HG02885 (cell line): ENCODE results near the gene EIF4G2.
A peak's percentile ranks its signal among the peaks of the same experiment; 100 is the strongest.

Source experiments
- ATAC-seq: cut with Tn5 transposase; IDR thresholded peaks from one replicate; pipeline ENCODE4 v1.9.1; 2021; ENCODE audit warnings: mild to moderate bottlenecking; ENCODE audit not compliant: unreplicated experiment, poor library complexity

EIF4G2 gene

GRCh38 chr11:10809373-10810160 is 841 bp upstream of the EIF4G2 start:
- ATAC-seq, result peak; percentile 22

GRCh38 chr11:10808235-10808552 is 532 bp downstream of the EIF4G2 start:
- ATAC-seq, result no peak

DNA sequence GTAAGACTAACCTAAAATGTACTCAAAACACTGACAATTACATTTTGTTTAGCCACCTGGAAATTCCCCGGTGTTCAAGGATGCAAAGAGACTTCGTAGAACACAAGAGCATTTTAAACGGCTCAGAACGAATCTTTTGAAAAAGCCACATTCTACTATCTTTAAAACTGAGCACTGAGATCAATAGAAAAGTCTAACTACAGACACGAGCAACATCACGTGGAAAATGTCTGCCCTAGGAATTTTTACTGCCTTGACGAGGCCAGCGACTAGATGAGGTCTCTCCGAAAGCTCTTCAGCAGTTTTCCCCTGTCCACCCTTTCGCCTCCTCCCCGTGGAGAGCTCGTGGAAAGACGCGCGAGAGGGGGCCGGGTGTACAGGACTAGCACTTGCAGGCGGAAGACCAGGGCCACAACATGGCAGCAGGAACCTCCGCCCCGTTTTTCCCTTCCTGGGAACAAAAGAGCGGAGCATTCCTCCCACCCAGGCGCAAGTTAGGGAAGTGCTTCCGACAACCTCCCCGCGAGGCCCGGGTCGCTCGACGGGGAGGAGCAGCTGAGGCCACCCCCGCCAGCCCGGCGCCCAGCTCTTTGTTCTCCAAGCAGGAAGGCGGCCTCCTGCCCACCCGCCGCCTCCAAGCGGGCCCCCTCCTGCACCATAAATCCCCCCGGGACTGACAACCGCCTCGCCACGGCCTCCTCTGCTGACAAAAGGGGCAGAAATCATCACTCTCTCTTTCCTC is 1.1 kb downstream of the EIF4G2 start:
- ATAC-seq, result peak; percentile 11

- ATAC-seq, result no peak
These were observed 2.5 kb downstream of the EIF4G2 start for GRCh38 chr11:10806206-10806605.

DNA sequence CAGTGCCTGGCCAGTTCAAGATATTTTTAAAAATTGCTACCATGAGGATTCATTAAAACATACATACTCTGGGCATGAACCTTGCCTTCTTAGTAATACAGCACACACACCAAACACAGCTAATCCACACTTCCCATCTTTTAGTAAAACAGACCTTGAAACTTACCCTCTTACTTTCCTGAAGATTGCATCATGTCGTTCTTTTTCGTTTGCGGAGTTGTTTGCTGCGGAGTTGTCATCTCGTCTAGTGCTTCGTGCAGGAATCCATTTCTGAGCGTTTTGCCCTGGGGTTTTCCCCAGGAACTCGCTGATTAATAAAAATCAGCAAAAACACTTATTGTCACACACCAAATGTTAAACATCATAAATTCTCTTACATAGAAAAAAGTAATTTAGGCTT is 3.0 kb downstream of the EIF4G2 start:
- no peak for ATAC-seq

DNA sequence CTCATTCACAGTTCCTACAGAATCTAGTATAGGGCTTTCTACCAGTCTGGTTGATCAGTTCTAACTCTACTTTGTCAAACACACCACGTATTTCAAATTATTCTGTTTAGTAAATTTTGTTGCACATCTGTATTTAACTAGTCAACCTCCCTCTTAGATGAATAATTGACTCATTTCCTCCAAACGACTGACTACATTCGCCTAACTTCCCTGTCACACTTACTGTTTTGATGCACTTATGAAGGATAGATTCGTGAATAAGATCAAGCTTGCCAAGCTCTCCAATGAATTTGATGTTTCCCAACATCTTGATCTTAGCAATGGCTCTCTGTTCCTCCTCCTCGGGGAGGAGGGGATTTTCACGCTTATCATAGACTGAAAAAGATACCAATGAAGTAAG is 5.0 kb downstream of the EIF4G2 start:
- no peak for ATAC-seq

- ATAC-seq, result no peak
These were observed 8.4 kb downstream of the EIF4G2 start for GRCh38 chr11:10800292-10800691.

DNA sequence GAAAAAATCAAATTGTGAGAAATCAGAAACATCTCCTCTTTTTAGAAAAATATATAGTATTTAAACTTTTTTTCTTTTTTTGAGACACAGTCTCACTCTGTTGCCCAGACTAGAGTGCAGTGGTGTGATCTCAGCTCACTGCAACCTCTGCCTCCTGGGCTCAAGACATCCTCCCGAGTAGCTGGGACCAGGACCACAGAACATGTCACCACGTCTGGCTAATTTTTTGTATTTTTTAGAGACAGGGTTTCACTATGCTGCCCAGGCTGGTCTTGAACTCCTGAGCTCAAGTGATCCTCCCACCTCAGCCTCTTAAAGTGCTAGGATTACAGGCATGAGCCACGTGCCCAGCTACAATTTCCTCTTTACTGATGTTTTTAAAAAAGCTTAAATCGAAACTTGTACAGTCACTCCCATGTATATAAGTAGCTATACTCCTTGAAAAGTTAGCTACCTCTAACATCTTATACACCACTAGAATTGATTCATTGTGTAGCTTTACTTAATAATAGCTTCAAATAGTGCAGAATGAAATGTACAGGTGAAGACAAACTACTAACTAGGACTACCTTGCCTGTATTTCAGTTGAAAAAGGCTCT is 10.3 kb downstream of the EIF4G2 start:
- ATAC-seq, result no peak

DNA sequence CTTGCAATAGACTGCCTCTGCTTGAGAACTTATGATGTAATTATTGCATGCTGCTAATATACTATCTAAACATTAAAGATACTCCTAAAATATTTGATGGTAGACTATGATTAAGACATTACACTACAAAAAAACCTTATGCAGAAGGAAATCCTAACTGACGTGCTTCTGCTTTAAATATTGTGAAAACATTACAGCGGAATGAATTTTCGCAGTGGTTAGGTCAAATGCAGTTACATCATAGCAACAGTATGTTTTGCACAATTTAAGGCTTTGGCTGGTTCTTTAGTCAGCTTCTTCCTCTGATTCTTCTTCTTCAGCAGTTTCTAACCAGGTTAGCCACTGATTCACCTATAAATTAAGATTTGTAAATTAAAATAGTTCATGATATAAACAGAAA is 11.2 kb downstream of the EIF4G2 start:
- no peak for ATAC-seq

DNA sequence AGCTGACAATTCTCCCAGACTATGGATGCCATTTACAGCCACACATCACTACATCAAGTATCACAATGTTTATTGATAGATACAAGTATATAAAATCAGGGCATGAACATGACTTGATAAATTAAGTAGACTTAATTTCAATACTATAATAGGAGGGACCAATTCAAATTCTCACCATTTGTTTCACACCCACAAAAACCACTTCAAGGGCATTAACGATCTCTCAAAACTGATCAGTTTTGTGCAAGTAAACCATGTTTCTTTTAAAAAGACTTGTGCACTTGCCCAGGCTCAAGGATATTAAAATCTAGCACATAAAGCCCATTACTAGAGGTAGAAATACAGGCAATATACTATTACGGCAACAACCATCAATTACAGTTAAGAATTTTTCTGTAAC is 11.7 kb downstream of the EIF4G2 start:
- ATAC-seq, result no peak

DNA sequence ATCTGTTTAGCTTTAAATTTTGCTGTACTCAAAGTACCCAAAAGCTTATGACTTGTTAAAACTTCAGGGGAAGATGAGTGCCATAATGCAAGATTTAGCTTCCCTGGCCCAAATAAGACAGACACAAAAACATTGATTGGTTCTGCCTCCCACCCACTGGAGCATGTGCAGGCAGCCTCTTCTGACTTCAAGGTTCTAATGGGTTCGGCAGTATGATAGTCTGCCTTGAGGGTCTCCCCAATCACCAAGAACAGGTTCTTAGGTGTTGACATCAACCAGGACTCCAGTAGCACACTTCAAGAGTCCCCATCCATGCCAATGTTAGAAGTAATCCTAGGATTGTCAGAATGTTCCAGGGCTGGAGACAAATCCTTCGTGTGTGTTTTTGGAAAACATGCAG is 12.5 kb downstream of the EIF4G2 start:
- ATAC-seq, result no peak

GRCh38 chr11:10793470-10794255 is 15.1 kb downstream of the EIF4G2 start:
- no peak for ATAC-seq

DNA sequence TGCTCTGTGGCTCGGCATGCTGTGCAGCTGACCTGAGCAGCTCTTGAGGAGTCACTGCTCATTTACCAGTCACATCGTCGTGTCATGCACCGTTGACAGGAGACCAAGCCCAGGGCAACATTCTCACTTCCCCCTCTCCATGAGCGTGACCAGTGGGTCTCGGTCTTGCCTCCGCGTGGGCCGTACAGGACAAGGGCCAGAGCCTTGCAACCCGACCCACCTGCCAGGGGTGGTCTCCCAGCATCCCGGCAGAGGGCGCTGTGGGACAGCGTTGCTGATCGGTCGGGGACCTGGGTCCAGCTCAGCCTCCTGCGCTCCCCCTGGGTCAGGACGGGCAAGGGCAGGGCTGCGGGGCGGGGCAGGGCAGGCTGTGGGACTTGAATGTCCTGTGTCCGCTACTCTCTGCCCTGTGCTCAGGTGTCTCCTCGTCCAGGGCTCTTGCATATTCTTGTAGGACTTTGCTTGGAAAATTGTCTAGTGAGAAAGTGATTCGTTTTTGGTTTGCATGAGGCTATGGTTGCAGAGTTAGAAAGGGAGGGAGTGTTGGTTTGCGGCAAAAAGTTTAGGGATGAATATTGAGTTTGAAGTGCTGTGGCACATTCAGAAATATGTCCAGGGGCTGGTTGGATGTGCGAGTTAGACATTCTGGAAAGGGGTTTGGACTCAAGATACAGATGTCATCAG is 16.2 kb downstream of the EIF4G2 start:
- ATAC-seq, result peak; percentile 96

DNA sequence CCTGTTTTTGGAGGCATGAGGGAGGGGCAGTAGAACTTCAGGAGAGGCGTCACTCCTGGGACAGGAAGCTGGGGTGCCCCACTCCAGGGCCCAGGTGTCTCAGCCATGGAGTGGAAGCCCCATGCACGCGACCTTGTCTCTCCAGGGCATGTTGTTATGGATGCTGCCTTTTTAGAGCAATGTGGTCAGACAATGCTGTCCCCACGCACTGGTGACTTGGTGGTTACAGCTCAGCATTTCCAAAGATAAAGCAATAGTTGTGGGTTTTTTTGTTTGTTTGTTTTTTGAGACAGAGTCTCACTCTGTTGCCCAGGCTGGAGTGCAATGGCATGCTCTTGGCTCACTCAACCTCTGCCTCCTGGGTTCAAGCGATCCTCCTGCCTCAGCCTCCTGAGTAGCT is 22.3 kb downstream of the EIF4G2 start:
- no peak for ATAC-seq

GRCh38 chr11:10785146-10785474 is 23.6 kb downstream of the EIF4G2 start:
- no peak for ATAC-seq

DNA sequence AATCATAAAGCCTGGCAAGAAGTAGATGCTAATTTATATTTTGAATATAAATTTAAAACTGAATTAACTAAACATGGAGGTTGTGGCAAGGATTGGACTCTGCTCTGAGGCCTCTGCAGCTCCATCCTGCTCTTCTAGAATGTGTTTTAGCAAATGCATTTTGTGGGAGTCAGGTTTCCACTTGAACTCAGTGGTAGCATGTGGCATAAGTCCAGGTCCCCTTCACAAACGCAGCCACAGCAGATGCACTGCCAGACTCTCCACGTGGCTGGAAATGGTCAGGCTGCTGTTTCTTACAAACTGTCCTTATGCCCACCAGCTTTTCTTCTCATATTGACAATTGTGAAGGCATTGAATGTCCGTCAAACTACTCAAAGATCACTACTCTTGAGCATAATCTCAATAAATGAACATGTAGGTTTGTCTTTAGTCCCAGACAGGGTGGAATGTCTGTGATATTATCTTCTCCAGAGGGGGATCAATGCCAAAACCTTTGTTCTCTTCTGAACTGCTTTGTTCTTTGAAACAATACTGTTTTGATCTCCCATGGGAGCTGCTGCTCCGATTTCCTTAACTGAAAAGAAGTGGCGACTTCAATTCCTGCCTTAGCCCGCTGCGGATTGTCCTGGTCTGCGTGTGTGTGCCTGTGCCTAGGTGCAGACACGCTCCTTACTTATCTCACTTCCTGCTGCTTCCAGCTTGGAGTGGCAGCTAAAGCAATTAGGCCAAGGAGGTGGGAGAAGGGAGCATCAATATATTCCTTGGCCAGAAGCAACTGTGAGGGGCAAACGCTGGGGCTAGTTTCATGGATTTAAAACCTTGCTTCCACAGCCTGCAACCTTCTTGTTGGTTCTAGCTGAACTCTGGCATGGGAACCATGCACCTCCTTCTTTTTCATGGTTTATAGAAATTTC is 24.2 kb downstream of the EIF4G2 start:
- no peak for ATAC-seq

GRCh38 chr11:10780040-10780439 is 28.7 kb downstream of the EIF4G2 start:
- no peak for ATAC-seq

DNA sequence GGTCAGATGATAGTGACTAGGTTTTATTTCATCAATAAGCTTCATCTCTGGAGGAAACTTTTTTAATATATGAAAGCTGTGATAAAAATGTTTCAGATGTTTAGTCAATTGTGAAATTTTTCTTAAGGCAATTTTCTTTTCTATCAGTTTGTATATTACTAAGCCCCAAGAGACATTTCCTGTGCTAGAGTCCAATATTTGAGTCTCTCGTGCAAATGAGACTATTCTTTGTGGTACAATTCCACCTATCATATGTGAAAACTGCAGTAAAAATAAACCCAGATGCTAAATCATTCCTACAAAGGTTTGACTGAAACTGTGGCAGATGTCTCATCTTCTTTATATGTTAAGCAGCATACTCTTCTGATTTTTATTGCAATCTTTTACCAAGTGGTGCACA is 29.6 kb downstream of the EIF4G2 start:
- ATAC-seq, result no peak

DNA sequence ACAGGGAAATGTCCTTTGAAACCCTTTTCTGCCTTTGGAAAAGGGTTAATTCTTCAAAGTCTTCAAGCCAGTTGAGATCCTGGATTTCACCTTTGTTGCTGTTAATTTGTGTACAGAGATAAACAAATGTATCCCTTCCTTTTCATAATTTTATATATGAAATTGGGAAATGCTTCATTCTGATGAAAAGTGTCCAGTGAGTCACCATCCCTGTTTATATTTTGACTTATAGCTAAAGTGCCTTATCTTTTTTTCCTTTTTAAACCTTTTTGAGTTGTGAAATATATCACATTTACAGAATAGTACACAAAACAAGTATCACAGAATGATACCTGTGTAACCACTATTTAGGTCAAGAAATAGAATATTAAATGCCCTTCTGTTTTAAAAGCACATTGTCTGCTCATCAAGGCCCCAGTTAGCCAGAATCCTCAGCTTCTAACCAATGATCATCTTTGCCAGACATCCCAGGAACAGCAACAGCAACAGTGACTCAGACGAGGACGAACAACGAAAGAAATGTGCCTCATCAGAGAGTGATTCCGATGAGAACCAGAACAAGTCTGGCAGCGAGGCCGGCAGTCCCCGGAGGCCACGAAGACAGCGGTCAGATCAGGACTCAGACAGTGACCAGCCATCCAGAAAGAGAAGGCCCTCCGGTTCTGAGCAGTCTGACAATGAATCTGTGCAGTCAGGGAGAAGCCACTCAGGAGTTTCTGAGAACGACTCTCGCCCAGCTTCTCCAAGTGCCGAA is 30.3 kb downstream of the EIF4G2 start:
- ATAC-seq, result no peak
